Pancreas (tissue), 10 donors: ENCODE measurements around the gene AP2B1. TPM values are rescaled to one million over a fixed set of nuclear protein-coding genes. Genes with fewer than 3 reads are reported as not detected.

Experiments
- ATAC-seq, 4 donors: fragments of 200-7000 bp; cut with Tn5 transposase; one replicate each; pipeline versions ENCODE4 v1.8.0 to v1.9.1; 2020; ENCODE audit warnings: mild to moderate bottlenecking in 4 of 4, moderate library complexity in 4 of 4
- DNase-seq, 6 donors: peaks; one replicate each; pipeline ENCODE4 v3.0.0-alpha.2; 2020
- FAIRE-seq: peaks from 2 replicates; lab custom pipeline; 2012; peaks lifted over from hg19 to GRCh38; lab: Jason Lieb, UNC
- H3K27ac ChIP-seq, 4 donors: fragments of 200-600 bp; sonication (generic); 1 replicate in 3 of 4; 2 replicates in 1 of 4; pipeline versions ENCODE4 v1.5.0 to v1.8.0; 2020
- H3K27me3 ChIP-seq, 4 donors: fragments of 200-600 bp; one replicate each; pipeline ENCODE4 v1.8.0; 2021
- H3K36me3 ChIP-seq, 3 donors: fragments of 200-600 bp; sonication (generic) in 1 of 3; one replicate each; pipeline versions ENCODE4 v1.5.0 to v1.8.0; 2020 to 2021
- H3K4me1 ChIP-seq, 3 donors: fragments of 200-600 bp; one replicate each; pipeline ENCODE4 v1.8.0; 2021
- H3K4me3 ChIP-seq, 4 donors: fragments of 200-600 bp; sonication (generic) in 2 of 4; one replicate each; pipeline versions ENCODE4 v1.5.0 to v1.8.0; 2020 to 2021
- H3K9me3 ChIP-seq, 4 donors: fragments of 200-600 bp; one replicate each; pipeline ENCODE4 v1.8.0; 2021
- CTCF ChIP-seq, 4 donors: fragments of 200-600 bp; sonication (generic) in 3 of 4; IDR thresholded peaks; one replicate each; pipeline versions ENCODE4 v1.5.0 to v1.8.0; 2021; ENCODE audit warnings: antibody characterized with exemption in 4 of 4
- WGBS, 2 donors: extraction: QIAGEN DNeasy Blood & Tissue Kit; methylation state at CpG; one replicate each; pipeline ENCODE4 v1.1.7; 2013; 5-methylcytosine and 5-hydroxymethylcytosine counted together
- intact Hi-C, 3 donors: fragments of 100-400 bp; cut with DNase I; formaldehyde crosslinking; loops; one replicate each; pipeline versions ENCODE4 v1.11.1 to v1.14.2; 2022
- polyA plus RNA-seq, 2 donors: library from polyadenylated mRNA; stranded (reverse); fragments of 200-250 nt; gene quantifications; one replicate each; pipeline ENCODE4 v1.2.3, GENCODE V29; 2013
- total RNA-seq, 6 donors: library from RNA; stranded (reverse); fragmentation: NEBNext Ultra II Directional in 4 of 6; extraction: Animal tissue kit (Norgen Biotek cat#: 25700) in 4 of 6; gene quantifications; one replicate each; pipeline versions ENCODE4 v1.2.1 to v1.2.4, GENCODE V29; 2021 to 2023
- donor health status: healthy with polysubstance abuse.
- donor health status: DM: no; HTN: no; CAD: no; lungs with moderate emphysema.
- donor health status: DM: no; HTN: no; CAD: no.
- donor health status: control.
- donor health status: control.
- donor health status: Bipolar disorder and iron deficiency.
- donor health status: DM: yes; HTN: yes; CAD: no.
- donor health status: DM: no; HTN: no; CAD: no.
- donor health status: DM: no; HTN: no; CAD: no.
- donor health status: DM: yes; HTN: yes; CAD: no.

The AP2B1 gene
- total and polyA plus RNA-seq, 8 donors, result 21.2 to 83.2 (median 47.3) TPM

- Histone ChIP-seq H3K9me3 (no peaks in the 10 kb centered on the region), H3K27ac (no peak overlapping the region), H3K4me1 (no peaks in the 10 kb centered on the region), H3K36me3 (no peaks in the 10 kb centered on the region), H3K4me3 (no peak overlapping the region), H3K27me3 (no peaks in the 10 kb centered on the region)
- no peak for TF ChIP-seq CTCF (IDR thresholded peaks at IDR 0.05)
- intact Hi-C loops, result no loop called here
- no peak for FAIRE-seq
- no peak for DNase-seq
- ATAC-seq, result no peak
- WGBS, 2 donors, result 71 to 85% methylated on average over 5 of the region's 5 CpGs
Observed at GRCh38 chr17:35761601-35762000, 174.5 kb downstream of the AP2B1 start.

- H3K4me3 ChIP-seq, result peak overlapping the region in 3 of 4 donors; percentile 12 to 57 (median 52)
- no peak for TF ChIP-seq CTCF (IDR thresholded peaks at IDR 0.05)
- intact Hi-C loops, result loop anchor here in 1 of 3 donors (2.0 kb wide), 1 partner anchor 41 kb away; no protein-coding TSS in a partner anchor
- ATAC-seq, result no peak
- DNase-seq, result no peak
- no peaks in the 10 kb centered on the region for H3K9me3 ChIP-seq
- WGBS, 2 donors, result 34 to 37% methylated on average over 16 to 17 of the region's 17 CpGs
- no peak overlapping the region for H3K27ac ChIP-seq
- H3K27me3 ChIP-seq, result no peaks in the 10 kb centered on the region
- no peak for FAIRE-seq
- no peaks in the 10 kb centered on the region for H3K36me3 ChIP-seq
- no peaks in the 10 kb centered on the region for H3K4me1 ChIP-seq
Observed at GRCh38 chr17:35763767-35764122, 176.6 kb downstream of the AP2B1 start.

- H3K4me3 ChIP-seq, result peak overlapping the region; percentile 12 to 57 (median 42)
- H3K27ac ChIP-seq, result peak overlapping the region in 3 of 4 donors; percentile 17 to 39 (median 31)
- peak; percentile 93 to 97 (median 96) for TF ChIP-seq CTCF (IDR thresholded peaks at IDR 0.05)
- WGBS, 2 donors, result 3 to 4% methylated on average over 66 to 75 of the region's 75 CpGs
- DNase-seq (peak; percentile 85 to 99 (median 93)), FAIRE-seq (no peak), ATAC-seq (peak; percentile 94 to 97 (median 96))
- intact Hi-C loops, result loop anchor here in 1 of 3 donors (2.0 kb wide), 1 partner anchor 40 kb away; no protein-coding TSS in a partner anchor
- no peaks in the 10 kb centered on the region for H3K4me1 ChIP-seq
- H3K27me3 ChIP-seq, result no peaks in the 10 kb centered on the region
- H3K9me3 ChIP-seq, result no peaks in the 10 kb centered on the region
- H3K36me3 ChIP-seq, result no peaks in the 10 kb centered on the region
Observed at GRCh38 chr17:35764123-35764991, 177.2 kb downstream of the AP2B1 start.

- no peak for TF ChIP-seq CTCF (IDR thresholded peaks at IDR 0.05)
- no peaks in the 10 kb centered on the region for H3K36me3 ChIP-seq
- H3K4me1 ChIP-seq, result no peaks in the 10 kb centered on the region
- FAIRE-seq, result no peak
- 69 to 71% methylated on average over 11 of the region's 11 CpGs for WGBS, 2 donors
- H3K27ac ChIP-seq, result no peak overlapping the region
- no peaks in the 10 kb centered on the region for H3K27me3 ChIP-seq
- ATAC-seq, result no peak
- H3K9me3 ChIP-seq, result no peaks in the 10 kb centered on the region
- DNase-seq, result no peak
- peak overlapping the region in 1 of 4 donors; percentile 57 for H3K4me3 ChIP-seq
- intact Hi-C loops, result loop anchor here (2.0 to 5.0 kb wide), 2 partner anchors 37 to 40 kb away; no protein-coding TSS in a partner anchor
Observed at GRCh38 chr17:35765086-35765710, 178.1 kb downstream of the AP2B1 start.
